SK-N-SH treated with all-trans-retinoic acid at 6 μM for 48 hours (cell line): Measurements from ENCODE around the gene LRP5.

Source experiments
- ATAC-seq: fragments of 200-7000 bp; cut with Tn5 transposase; 3 replicates; pipeline ENCODE4 v1.9.1; 2020; ENCODE audit warnings: mild to moderate bottlenecking, moderate library complexity
- ARNTL ChIP-seq: fragments of 450-650 bp; formaldehyde crosslinking; IDR thresholded peaks from 2 replicates; pipeline ENCODE4 v1.5.0; 2020; ENCODE audit warnings: low read depth, mild to moderate bottlenecking, moderate library complexity, borderline replicate concordance
- BACH2 ChIP-seq: fragments of 250-450 bp; sonication (Bioruptor Pico); IDR thresholded peaks from 2 replicates; pipeline ENCODE4 v1.9.0; 2021; ENCODE audit warnings: mild to moderate bottlenecking, borderline replicate concordance
- CSDC2 ChIP-seq: fragments of 250-450 bp; sonication (Bioruptor Pico); IDR thresholded peaks from 2 replicates; pipeline ENCODE4 v1.5.0; 2020; ENCODE audit warnings: mild to moderate bottlenecking, moderate library complexity
- ESRRG ChIP-seq: fragments of 250-450 bp; sonication (Bioruptor Pico); IDR thresholded peaks from 2 replicates; pipeline ENCODE4 v1.6.1; 2021; ENCODE audit warnings: mild to moderate bottlenecking
- GLIS3 ChIP-seq: fragments of 250-450 bp; sonication (Bioruptor Pico); IDR thresholded peaks from 2 replicates; pipeline ENCODE4 v1.5.0; 2020; ENCODE audit warnings: mild to moderate bottlenecking, moderate library complexity
- ISL1 ChIP-seq: fragments of 250-450 bp; sonication (Bioruptor Pico); IDR thresholded peaks from 2 replicates; pipeline ENCODE4 v2.1.2; 2022; ENCODE audit warnings: mild to moderate bottlenecking, moderate library complexity
- OSR1 ChIP-seq: fragments of 250-450 bp; sonication (Bioruptor Pico); IDR thresholded peaks from 2 replicates; pipeline ENCODE4 v1.8.0; 2022; ENCODE audit warnings: moderate library complexity, mild to moderate bottlenecking, inconsistent platforms
- PATZ1 ChIP-seq: fragments of 250-450 bp; sonication (Bioruptor Pico); IDR thresholded peaks from 2 replicates; pipeline ENCODE4 v1.8.0; 2020; ENCODE audit warnings: mild to moderate bottlenecking, moderate library complexity, borderline replicate concordance
- PPARA ChIP-seq: fragments of 250-450 bp; sonication (Bioruptor Pico); IDR thresholded peaks from 2 replicates; pipeline ENCODE4 v1.5.0; 2020; ENCODE audit warnings: mild to moderate bottlenecking, borderline replicate concordance
- RARB ChIP-seq: fragments of 250-450 bp; sonication (Bioruptor Pico); IDR thresholded peaks from 2 replicates; pipeline ENCODE4 v1.8.0; 2021; ENCODE audit warnings: mild to moderate bottlenecking, moderate library complexity
- SNAI2 ChIP-seq: fragments of 250-450 bp; sonication (Bioruptor Pico); IDR thresholded peaks from 2 replicates; pipeline ENCODE4 v1.5.0; 2020; ENCODE audit warnings: mild to moderate bottlenecking, moderate library complexity
- TCF4 ChIP-seq: fragments of 250-450 bp; sonication (Bioruptor Pico); IDR thresholded peaks from 2 replicates; pipeline ENCODE4 v1.8.0; 2021; ENCODE audit warnings: mild to moderate bottlenecking, moderate library complexity, borderline replicate concordance
- TOX ChIP-seq: fragments of 250-450 bp; sonication (Bioruptor Pico); IDR thresholded peaks from 2 replicates; pipeline ENCODE4 v1.8.0; 2021; ENCODE audit warnings: mild to moderate bottlenecking, moderate library complexity, borderline replicate concordance
- ZC3H10 ChIP-seq: fragments of 250-450 bp; sonication (Bioruptor Pico); IDR thresholded peaks from 2 replicates; pipeline ENCODE4 v1.5.1; 2021; ENCODE audit warnings: mild to moderate bottlenecking, moderate library complexity
- ZFP3 ChIP-seq: fragments of 250-450 bp; sonication (Bioruptor Pico); IDR thresholded peaks from 2 replicates; pipeline ENCODE4 v1.5.0; 2020; ENCODE audit warnings: mild to moderate bottlenecking, moderate library complexity
- ZFP30 ChIP-seq: fragments of 450-650 bp; formaldehyde crosslinking; IDR thresholded peaks from 2 replicates; pipeline ENCODE4 v1.5.0; 2022; ENCODE audit warnings: mild to moderate bottlenecking, moderate library complexity
- ZNF70 ChIP-seq: fragments of 450-650 bp; formaldehyde crosslinking; IDR thresholded peaks from 2 replicates; pipeline ENCODE4 v1.5.0; 2020; ENCODE audit warnings: mild to moderate bottlenecking, moderate library complexity
- ZNF8 ChIP-seq: fragments of 450-650 bp; formaldehyde crosslinking; IDR thresholded peaks from 2 replicates; pipeline ENCODE4 v1.5.0; 2020; ENCODE audit warnings: mild to moderate bottlenecking, moderate library complexity
- TF ChIP-seq, protein P1 (sequence below): fragments of 250-450 bp; sonication (Bioruptor Pico); IDR thresholded peaks from 2 replicates; pipeline ENCODE4 v1.5.1; 2020; ENCODE audit warnings: low read depth, mild to moderate bottlenecking, moderate library complexity
- TF ChIP-seq, protein P2 (sequence below): fragments of 250-450 bp; sonication (Bioruptor Pico); IDR thresholded peaks from 2 replicates; pipeline ENCODE4 v1.5.1; 2021; ENCODE audit warnings: mild to moderate bottlenecking, moderate library complexity
- TF ChIP-seq, protein P3 (sequence below): fragments of 250-450 bp; sonication (Bioruptor Pico); IDR thresholded peaks from 2 replicates; pipeline ENCODE4 v1.8.0; 2021; ENCODE audit warnings: low read depth, mild to moderate bottlenecking, moderate library complexity, borderline replicate concordance
- TF ChIP-seq, protein P4 (sequence below): fragments of 250-450 bp; sonication (Bioruptor Pico); IDR thresholded peaks from 2 replicates; pipeline ENCODE4 v1.5.0; 2020; ENCODE audit warnings: mild to moderate bottlenecking, moderate library complexity

LRP5 gene

DNA sequence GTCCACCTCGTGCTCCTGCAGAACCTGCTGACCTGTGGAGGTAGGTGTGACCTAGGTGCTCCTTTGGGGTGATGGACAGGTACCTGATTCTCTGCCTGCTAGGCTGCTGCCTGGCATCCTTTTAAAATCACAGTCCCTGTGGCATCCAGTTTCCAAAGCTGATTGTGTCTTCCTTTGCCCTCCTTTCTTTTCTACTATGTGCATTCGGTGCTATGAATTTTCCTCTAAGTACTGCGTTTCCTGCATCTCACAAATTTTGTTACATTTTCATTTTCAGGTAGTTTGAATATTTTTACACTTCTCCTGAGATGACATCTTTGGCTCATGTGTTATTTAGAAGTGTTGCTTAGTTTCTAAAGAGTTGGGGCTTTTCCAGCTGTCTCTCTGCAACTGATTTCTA is 117.3 kb downstream of the LRP5 start:
- TF ChIP-seq ZC3H10: no peak
- no peak for TF ChIP-seq SNAI2
- TF ChIP-seq PPARA (CRISPR knock-in tag): no peak
- TF ChIP-seq ARNTL: no peak
- no peak for TF ChIP-seq ESRRG (CRISPR knock-in tag)
- TF ChIP-seq TCF4: no peak
- TF ChIP-seq PATZ1 (CRISPR knock-in tag): no peak
- TF ChIP-seq, protein P1, sequence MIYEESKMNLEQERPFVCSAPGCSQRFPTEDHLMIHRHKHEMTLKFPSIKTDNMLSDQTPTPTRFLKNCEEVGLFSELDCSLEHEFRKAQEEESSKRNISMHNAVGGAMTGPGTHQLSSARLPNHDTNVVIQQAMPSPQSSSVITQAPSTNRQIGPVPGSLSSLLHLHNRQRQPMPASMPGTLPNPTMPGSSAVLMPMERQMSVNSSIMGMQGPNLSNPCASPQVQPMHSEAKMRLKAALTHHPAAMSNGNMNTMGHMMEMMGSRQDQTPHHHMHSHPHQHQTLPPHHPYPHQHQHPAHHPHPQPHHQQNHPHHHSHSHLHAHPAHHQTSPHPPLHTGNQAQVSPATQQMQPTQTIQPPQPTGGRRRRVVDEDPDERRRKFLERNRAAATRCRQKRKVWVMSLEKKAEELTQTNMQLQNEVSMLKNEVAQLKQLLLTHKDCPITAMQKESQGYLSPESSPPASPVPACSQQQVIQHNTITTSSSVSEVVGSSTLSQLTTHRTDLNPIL (CRISPR knock-in tag): no peak
- no peak for TF ChIP-seq ISL1 (CRISPR knock-in tag)
- TF ChIP-seq BACH2 (CRISPR knock-in tag): no peak
- no peak for TF ChIP-seq CSDC2 (CRISPR knock-in tag)
- no peak for TF ChIP-seq OSR1 (CRISPR knock-in tag)
- TF ChIP-seq, all 23 proteins: peak for 0
- no peak for ATAC-seq

DNA sequence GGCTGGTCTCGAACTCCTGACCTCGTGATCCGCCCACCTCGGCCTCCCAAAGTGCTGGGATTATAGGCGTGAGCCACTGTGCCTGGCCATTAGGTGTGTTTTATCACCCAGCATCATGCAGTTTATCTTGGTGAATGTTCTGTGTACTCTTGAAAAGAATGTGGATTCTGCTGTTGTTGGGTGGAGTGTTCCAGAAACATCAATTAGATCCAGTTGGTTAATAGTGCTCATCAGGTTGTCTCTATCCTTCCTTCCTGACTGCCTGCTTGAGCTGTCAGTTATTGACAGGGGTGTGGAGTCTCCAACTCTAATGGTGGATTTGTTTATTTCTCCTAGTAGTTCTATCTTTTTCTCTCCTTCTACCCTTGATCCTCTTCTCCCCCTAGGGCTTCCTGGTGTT is 118.0 kb downstream of the LRP5 start:
- TF ChIP-seq ESRRG (CRISPR knock-in tag) (no peak), TOX (no peak)
- TF ChIP-seq, protein P2, sequence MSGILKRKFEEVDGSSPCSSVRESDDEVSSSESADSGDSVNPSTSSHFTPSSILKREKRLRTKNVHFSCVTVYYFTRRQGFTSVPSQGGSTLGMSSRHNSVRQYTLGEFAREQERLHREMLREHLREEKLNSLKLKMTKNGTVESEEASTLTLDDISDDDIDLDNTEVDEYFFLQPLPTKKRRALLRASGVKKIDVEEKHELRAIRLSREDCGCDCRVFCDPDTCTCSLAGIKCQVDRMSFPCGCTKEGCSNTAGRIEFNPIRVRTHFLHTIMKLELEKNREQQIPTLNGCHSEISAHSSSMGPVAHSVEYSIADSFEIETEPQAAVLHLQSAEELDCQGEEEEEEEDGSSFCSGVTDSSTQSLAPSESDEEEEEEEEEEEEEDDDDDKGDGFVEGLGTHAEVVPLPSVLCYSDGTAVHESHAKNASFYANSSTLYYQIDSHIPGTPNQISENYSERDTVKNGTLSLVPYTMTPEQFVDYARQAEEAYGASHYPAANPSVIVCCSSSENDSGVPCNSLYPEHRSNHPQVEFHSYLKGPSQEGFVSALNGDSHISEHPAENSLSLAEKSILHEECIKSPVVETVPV: no peak
- ATAC-seq: no peak

DNA sequence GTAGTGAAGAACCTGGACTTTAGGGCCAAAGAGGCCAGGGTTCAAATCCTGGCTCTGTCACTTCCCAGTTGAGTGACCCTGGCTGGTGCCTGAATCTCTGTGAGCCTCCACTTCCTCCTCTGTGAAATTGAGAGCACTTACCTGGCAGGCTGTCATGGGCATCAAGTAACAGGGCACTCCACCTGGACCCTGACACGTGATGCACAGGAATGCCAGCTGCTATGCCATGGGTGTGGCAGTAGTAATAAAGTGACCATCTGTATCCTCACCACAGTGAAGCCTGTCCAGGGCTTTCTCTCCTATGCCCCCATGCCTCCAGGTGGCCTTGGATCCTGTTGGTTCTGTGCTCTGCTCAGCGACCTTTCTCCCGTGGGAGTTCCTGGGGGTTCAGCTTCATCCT is 118.4 kb downstream of the LRP5 start:
- TF ChIP-seq ARNTL (no peak), ZNF70 (CRISPR knock-in tag) (no peak)
- no peak for ATAC-seq

- ATAC-seq: no peak
- TF ChIP-seq ESRRG (CRISPR knock-in tag): no peak
- TF ChIP-seq, all 23 proteins: peak for 0
Measured at GRCh38 chr11:68431984-68432645, 119.7 kb downstream of the LRP5 start.

DNA sequence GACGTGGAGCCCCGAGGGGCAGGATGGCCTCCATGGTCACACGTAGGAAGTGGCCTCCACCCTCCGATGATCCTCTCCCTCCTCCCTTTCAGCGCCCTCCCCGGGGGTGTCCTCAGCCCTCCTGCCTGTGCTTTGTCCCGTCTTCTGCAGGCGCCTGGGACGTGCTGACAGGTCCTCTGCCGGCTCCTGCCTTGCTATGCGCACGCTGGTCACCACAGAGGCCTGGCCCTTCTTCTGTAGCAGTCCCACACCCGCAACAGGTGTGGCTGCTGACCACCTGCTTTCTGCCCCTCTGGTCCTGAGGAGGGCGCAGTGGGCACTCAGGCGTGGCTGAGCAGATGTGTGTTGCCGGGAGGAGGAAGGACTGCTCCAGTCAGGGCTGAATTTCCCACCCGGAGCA is 120.5 kb downstream of the LRP5 start:
- ATAC-seq: no peak
- TF ChIP-seq PATZ1 (CRISPR knock-in tag) (no peak), ZFP3 (CRISPR knock-in tag) (no peak), ESRRG (CRISPR knock-in tag) (no peak), ZNF8 (CRISPR knock-in tag) (no peak), TCF4 (no peak), BACH2 (CRISPR knock-in tag) (no peak), RARB (CRISPR knock-in tag) (no peak), ZFP30 (CRISPR knock-in tag) (no peak), CSDC2 (CRISPR knock-in tag) (no peak), ZC3H10 (no peak), ARNTL (no peak), TOX (no peak), SNAI2 (no peak), GLIS3 (CRISPR knock-in tag) (no peak), ZNF70 (CRISPR knock-in tag) (no peak), OSR1 (CRISPR knock-in tag) (no peak)
- TF ChIP-seq, protein P3, sequence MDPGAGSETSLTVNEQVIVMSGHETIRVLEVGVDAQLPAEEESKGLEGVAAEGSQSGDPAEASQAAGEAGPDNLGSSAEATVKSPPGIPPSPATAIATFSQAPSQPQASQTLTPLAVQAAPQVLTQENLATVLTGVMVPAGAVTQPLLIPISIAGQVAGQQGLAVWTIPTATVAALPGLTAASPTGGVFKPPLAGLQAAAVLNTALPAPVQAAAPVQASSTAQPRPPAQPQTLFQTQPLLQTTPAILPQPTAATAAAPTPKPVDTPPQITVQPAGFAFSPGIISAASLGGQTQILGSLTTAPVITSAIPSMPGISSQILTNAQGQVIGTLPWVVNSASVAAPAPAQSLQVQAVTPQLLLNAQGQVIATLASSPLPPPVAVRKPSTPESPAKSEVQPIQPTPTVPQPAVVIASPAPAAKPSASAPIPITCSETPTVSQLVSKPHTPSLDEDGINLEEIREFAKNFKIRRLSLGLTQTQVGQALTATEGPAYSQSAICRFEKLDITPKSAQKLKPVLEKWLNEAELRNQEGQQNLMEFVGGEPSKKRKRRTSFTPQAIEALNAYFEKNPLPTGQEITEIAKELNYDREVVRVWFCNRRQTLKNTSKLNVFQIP (CRISPR knock-in tag): no peak
- TF ChIP-seq, protein P4, sequence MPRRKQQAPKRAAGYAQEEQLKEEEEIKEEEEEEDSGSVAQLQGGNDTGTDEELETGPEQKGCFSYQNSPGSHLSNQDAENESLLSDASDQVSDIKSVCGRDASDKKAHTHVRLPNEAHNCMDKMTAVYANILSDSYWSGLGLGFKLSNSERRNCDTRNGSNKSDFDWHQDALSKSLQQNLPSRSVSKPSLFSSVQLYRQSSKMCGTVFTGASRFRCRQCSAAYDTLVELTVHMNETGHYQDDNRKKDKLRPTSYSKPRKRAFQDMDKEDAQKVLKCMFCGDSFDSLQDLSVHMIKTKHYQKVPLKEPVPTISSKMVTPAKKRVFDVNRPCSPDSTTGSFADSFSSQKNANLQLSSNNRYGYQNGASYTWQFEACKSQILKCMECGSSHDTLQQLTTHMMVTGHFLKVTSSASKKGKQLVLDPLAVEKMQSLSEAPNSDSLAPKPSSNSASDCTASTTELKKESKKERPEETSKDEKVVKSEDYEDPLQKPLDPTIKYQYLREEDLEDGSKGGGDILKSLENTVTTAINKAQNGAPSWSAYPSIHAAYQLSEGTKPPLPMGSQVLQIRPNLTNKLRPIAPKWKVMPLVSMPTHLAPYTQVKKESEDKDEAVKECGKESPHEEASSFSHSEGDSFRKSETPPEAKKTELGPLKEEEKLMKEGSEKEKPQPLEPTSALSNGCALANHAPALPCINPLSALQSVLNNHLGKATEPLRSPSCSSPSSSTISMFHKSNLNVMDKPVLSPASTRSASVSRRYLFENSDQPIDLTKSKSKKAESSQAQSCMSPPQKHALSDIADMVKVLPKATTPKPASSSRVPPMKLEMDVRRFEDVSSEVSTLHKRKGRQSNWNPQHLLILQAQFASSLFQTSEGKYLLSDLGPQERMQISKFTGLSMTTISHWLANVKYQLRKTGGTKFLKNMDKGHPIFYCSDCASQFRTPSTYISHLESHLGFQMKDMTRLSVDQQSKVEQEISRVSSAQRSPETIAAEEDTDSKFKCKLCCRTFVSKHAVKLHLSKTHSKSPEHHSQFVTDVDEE (CRISPR knock-in tag): no peak
- TF ChIP-seq, protein P2: no peak
